NT2/D1 (cell line): ENCODE data around the gene MRPS24.

Experiments used
- SUZ12 ChIP-seq: IDR thresholded peaks from 2 replicates; pipeline ENCODE4 v1.6.1; 2011; ENCODE audit not compliant: insufficient read length, insufficient read depth; ENCODE audit errors: extremely low read depth
- YY1 ChIP-seq: IDR thresholded peaks from 2 replicates; pipeline ENCODE4 v1.6.1; 2011; ENCODE audit not compliant: insufficient read length, insufficient read depth
- ZNF274 ChIP-seq: IDR thresholded peaks from 2 replicates; pipeline ENCODE4 v1.6.1; 2011; ENCODE audit warnings: mild to moderate bottlenecking, low read depth, low read length

GRCh38 chr7:43864126-43864525, 5.2 kb downstream of the MRPS24 start:
- TF ChIP-seq ZNF274, result no peak
- no peak for TF ChIP-seq YY1
- no peak for TF ChIP-seq SUZ12
